ENCODE measurements around the gene TEKT1.
A peak's percentile ranks its signal among the peaks of the same experiment; 100 is the strongest.

TEKT1 gene

GRCh38 chr17:6756425-6757031, 75.0 kb downstream of the TEKT1 start:
- no peak for DNase-seq

GRCh38 chr17:6755731-6756184, 75.8 kb downstream of the TEKT1 start, which contains the start of gene XAF1:
XAF1 (plus strand) TSS chr17:6756046; CDS start chr17:6756079, 33 bp downstream.
- DNase-seq = peak; percentile 65

- DNase-seq = no peak
These were observed 76.2 kb downstream of the TEKT1 start for GRCh38 chr17:6755281-6755680.

- DNase-seq = no peak
These were observed 78.0 kb downstream of the TEKT1 start for GRCh38 chr17:6753546-6753945.

GRCh38 chr17:6753006-6753445, 78.5 kb downstream of the TEKT1 start:
- DNase-seq = peak; percentile 67

- DNase-seq = peak; percentile 49
These were observed 79.2 kb downstream of the TEKT1 start for GRCh38 chr17:6752068-6752909.

- peak; percentile 64 for DNase-seq
These were observed 82.0 kb downstream of the TEKT1 start for GRCh38 chr17:6749519-6749918.

- DNase-seq = no peak
These were observed 82.9 kb downstream of the TEKT1 start for GRCh38 chr17:6748617-6749016.

Data from hematopoietic multipotent progenitor cell treated with erythropoietin and hydrocortisone succinate and interleukin-3 and kit ligand, for 6 days (in vitro differentiated cells).